Measurements from ENCODE around the gene TGFBR3L. TPM values are rescaled to one million over a fixed set of nuclear protein-coding genes. Genes with fewer than 3 reads are reported as not detected.

TGFBR3L gene
- total RNA-seq, 1 donor from 2014 or later, result 0.69 TPM

- no peak for TF ChIP-seq CTCF (IDR thresholded peaks at IDR 0.05; ENCODE audit: partially characterized antibody, unreplicated experiment)
- H3K27ac Mint-ChIP-seq (ENCODE audit: unreplicated experiment), result no peak overlapping the region
- H3K27me3 Mint-ChIP-seq (ENCODE audit: unreplicated experiment), result peaks cover 7% of the 10 kb centered on the region
- DNase-seq, result no peak
- H3K9me3 Mint-ChIP-seq (ENCODE audit: unreplicated experiment), result peaks cover 12% of the 10 kb centered on the region
- H3K4me1 Mint-ChIP-seq (ENCODE audit: low read depth, unreplicated experiment), result peaks cover 7% of the 10 kb centered on the region
- no peaks in the 10 kb centered on the region for H3K36me3 Mint-ChIP-seq (ENCODE audit: unreplicated experiment)
- H3K4me3 Mint-ChIP-seq (ENCODE audit: unreplicated experiment), result no peak overlapping the region
Measured at GRCh38 chr19:7908078-7908699, 6.4 kb upstream of the TGFBR3L start.

DNA sequence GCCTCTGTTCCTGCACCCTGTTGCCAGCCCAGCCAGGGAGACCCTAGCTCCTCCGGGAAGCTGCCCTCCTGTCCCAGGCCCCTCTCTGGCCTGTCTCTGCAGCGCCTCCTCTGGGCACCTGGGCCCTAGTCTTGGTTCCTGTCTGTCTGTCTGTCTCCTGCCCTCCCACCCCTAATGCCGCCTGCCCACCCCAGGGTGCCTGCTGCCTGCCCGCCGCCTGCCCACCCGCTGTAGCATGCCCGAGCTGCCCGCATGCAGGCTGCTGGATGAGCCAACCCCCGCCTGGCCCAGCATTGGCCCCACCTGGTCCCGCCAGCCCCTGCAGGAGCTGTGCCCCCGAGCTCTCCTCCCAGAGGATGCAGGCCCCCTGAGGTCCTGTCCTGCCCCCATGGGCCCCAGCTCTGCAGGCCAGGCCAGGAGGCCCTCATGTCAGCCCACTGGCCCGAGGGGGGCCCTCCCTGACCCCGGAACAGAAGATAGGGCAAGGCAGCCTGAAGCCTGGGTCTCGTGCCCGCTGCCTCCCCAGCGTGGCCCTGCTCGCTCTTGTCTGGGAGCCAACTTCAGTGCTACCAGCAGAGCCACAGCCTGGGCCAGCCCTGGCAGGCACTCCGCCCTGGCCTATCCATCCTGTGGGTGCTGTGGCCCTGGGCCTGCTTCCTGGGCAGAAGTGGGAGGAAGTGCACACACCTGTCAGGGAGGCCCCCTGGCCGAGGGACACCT, 5.7 kb upstream of the TGFBR3L start:
- TF ChIP-seq CTCF (IDR thresholded peaks at IDR 0.05; ENCODE audit: partially characterized antibody, unreplicated experiment), result no peak
- peaks cover 4% of the 10 kb centered on the region for H3K27me3 Mint-ChIP-seq (ENCODE audit: unreplicated experiment)
- no peaks in the 10 kb centered on the region for H3K36me3 Mint-ChIP-seq (ENCODE audit: unreplicated experiment)
- no peak overlapping the region for H3K27ac Mint-ChIP-seq (ENCODE audit: unreplicated experiment)
- peaks cover 7% of the 10 kb centered on the region for H3K4me1 Mint-ChIP-seq (ENCODE audit: low read depth, unreplicated experiment)
- peaks cover 8% of the 10 kb centered on the region for H3K9me3 Mint-ChIP-seq (ENCODE audit: unreplicated experiment)
- H3K4me3 Mint-ChIP-seq (ENCODE audit: unreplicated experiment), result no peak overlapping the region
- DNase-seq, result peak; percentile 14

GRCh38 chr19:7909471-7910067, 5.1 kb upstream of the TGFBR3L start:
- Mint-ChIP-seq H3K27ac (ENCODE audit: unreplicated experiment) (no peak overlapping the region), H3K4me1 (ENCODE audit: low read depth, unreplicated experiment) (peaks cover 7% of the 10 kb centered on the region), H3K4me3 (ENCODE audit: unreplicated experiment) (no peak overlapping the region), H3K27me3 (ENCODE audit: unreplicated experiment) (peaks cover 4% of the 10 kb centered on the region), H3K9me3 (ENCODE audit: unreplicated experiment) (peaks cover 8% of the 10 kb centered on the region), H3K36me3 (ENCODE audit: unreplicated experiment) (no peaks in the 10 kb centered on the region)
- peak; percentile 8 for DNase-seq
- no peak for TF ChIP-seq CTCF (IDR thresholded peaks at IDR 0.05; ENCODE audit: partially characterized antibody, unreplicated experiment)

GRCh38 chr19:7910321-7911161, 4.1 kb upstream of the TGFBR3L start:
- H3K27ac Mint-ChIP-seq (ENCODE audit: unreplicated experiment), result no peak overlapping the region
- TF ChIP-seq CTCF (IDR thresholded peaks at IDR 0.05; ENCODE audit: partially characterized antibody, unreplicated experiment), result no peak
- H3K27me3 Mint-ChIP-seq (ENCODE audit: unreplicated experiment), result peaks cover 10% of the 10 kb centered on the region
- H3K36me3 Mint-ChIP-seq (ENCODE audit: unreplicated experiment), result no peaks in the 10 kb centered on the region
- peaks cover 4% of the 10 kb centered on the region for H3K9me3 Mint-ChIP-seq (ENCODE audit: unreplicated experiment)
- DNase-seq, result peak; percentile 13
- H3K4me1 Mint-ChIP-seq (ENCODE audit: low read depth, unreplicated experiment), result peaks cover 2% of the 10 kb centered on the region
- no peak overlapping the region for H3K4me3 Mint-ChIP-seq (ENCODE audit: unreplicated experiment)

All from glutamatergic neuron (in vitro differentiated cells).